GM12878 (cell line): ENCODE measurements around the gene MEAF6. TPM values are rescaled to one million over a fixed set of nuclear protein-coding genes. Genes with fewer than 3 reads are reported as not detected.

Source experiments
- ATF7 ChIP-seq: fragments of 450-650 bp; IDR thresholded peaks from 2 replicates; pipeline ENCODE4 v1.6.1; 2016; ENCODE audit warnings: low read depth, mild to moderate bottlenecking
- CBX3 ChIP-seq: fragments of 200-600 bp; sonication (generic); IDR thresholded peaks from 2 replicates; pipeline ENCODE4 v1.6.1; 2016; ENCODE audit warnings: low read depth, borderline replicate concordance
- EGR1 ChIP-seq, 2 experiments: IDR thresholded peaks; 1 replicate in 1 of 2; 2 replicates in 1 of 2; pipeline ENCODE4 v1.6.1; 2011 to 2012; ENCODE audit warnings: low read depth in 2 of 2, low read length in 2 of 2, borderline replicate concordance in 1 of 2, mild to moderate bottlenecking in 1 of 2, moderate library complexity in 1 of 2
- ETV6 ChIP-seq, 2 experiments: fragments of 450-650 bp in 1 of 2; IDR thresholded peaks in 1 of 2; conservative IDR thresholded peaks in 1 of 2; 2 replicates each; pipeline ENCODE4 v1.6.1; 2014; ENCODE audit warnings: antibody characterized with exemption in 1 of 2, borderline replicate concordance in 1 of 2, low read depth in 1 of 2, mild to moderate bottlenecking in 1 of 2, moderate library complexity in 1 of 2
- EZH2 ChIP-seq: IDR thresholded peaks from 2 replicates; pipeline ENCODE4 v1.6.1; 2012; ENCODE audit warnings: low read depth, mild to moderate bottlenecking, control low read depth, inconsistent platforms, low read length, borderline replicate concordance; ENCODE audit not compliant: control insufficient read depth
- GABPA ChIP-seq: IDR thresholded peaks from 2 replicates; pipeline ENCODE4 v1.6.1; 2014; ENCODE audit warnings: antibody characterized with exemption, low read depth, mild to moderate bottlenecking, inconsistent platforms
- IKZF1 ChIP-seq: fragments of 450-650 bp; conservative IDR thresholded peaks from 2 replicates; pipeline ENCODE4 v1.6.1; 2017; ENCODE audit warnings: antibody characterized with exemption, mild to moderate bottlenecking
- IRF5 ChIP-seq: fragments of 450-650 bp; IDR thresholded peaks from 2 replicates; pipeline ENCODE4 v1.6.1; 2017; ENCODE audit warnings: borderline replicate concordance
- JUND ChIP-seq: IDR thresholded peaks from 2 replicates; pipeline ENCODE4 v1.6.1; 2012; ENCODE audit warnings: low read depth, mild to moderate bottlenecking, low read length, improper control_type of control experiment, moderate library complexity
- KDM1A ChIP-seq: fragments of 200-600 bp; sonication (generic); IDR thresholded peaks from 2 replicates; pipeline ENCODE4 v1.6.1; 2016; ENCODE audit warnings: borderline replicate concordance
- MYB ChIP-seq: fragments of 150-350 bp; IDR thresholded peaks from 2 replicates; pipeline ENCODE4 v1.6.1; 2014; ENCODE audit warnings: mild to moderate bottlenecking, low read depth, low read length, borderline replicate concordance
- NFIC ChIP-seq: IDR thresholded peaks from 2 replicates; pipeline ENCODE4 v1.6.1; 2012; ENCODE audit warnings: low read depth, mild to moderate bottlenecking, inconsistent platforms, low read length, moderate library complexity
- NR2F1 ChIP-seq: fragments of 450-650 bp; conservative IDR thresholded peaks from 2 replicates; pipeline ENCODE4 v1.6.1; 2017; ENCODE audit warnings: mild to moderate bottlenecking
- PBX3 ChIP-seq: IDR thresholded peaks from 2 replicates; pipeline ENCODE4 v1.6.1; 2011; ENCODE audit warnings: mild to moderate bottlenecking, low read depth, low read length, moderate library complexity; ENCODE audit not compliant: insufficient replicate concordance
- POLR2A ChIP-seq: IDR thresholded peaks from 2 replicates; pipeline ENCODE4 v1.6.1; 2011; ENCODE audit warnings: low read depth, mild to moderate bottlenecking, low read length
- RAD51 ChIP-seq: fragments of 450-650 bp; IDR thresholded peaks from 2 replicates; pipeline ENCODE4 v1.6.1; 2016; ENCODE audit warnings: moderate library complexity, mild to moderate bottlenecking, inconsistent platforms
- RCOR1 ChIP-seq: conservative IDR thresholded peaks from 2 replicates; pipeline ENCODE4 v1.6.1; 2012; ENCODE audit warnings: low read depth, low read length, improper control_type of control experiment
- RFX5 ChIP-seq: IDR thresholded peaks from 2 replicates; pipeline ENCODE4 v1.6.1; 2011; ENCODE audit warnings: low read depth, low read length, improper control_type of control experiment
- SMC3 ChIP-seq: IDR thresholded peaks from 2 replicates; pipeline ENCODE4 v1.6.1; 2011; ENCODE audit warnings: low read length, improper control_type of control experiment, borderline replicate concordance
- STAT1 ChIP-seq: fragments of 450-650 bp; conservative IDR thresholded peaks from 2 replicates; pipeline ENCODE4 v1.6.1; 2014; ENCODE audit warnings: antibody characterized with exemption, mild to moderate bottlenecking
- TCF3 ChIP-seq: IDR thresholded peaks from 2 replicates; pipeline ENCODE4 v1.6.1; 2012; ENCODE audit warnings: low read depth, mild to moderate bottlenecking, low read length, borderline replicate concordance; ENCODE audit not compliant: insufficient read depth
- ZNF622 ChIP-seq: fragments of 450-650 bp; IDR thresholded peaks from 2 replicates; pipeline ENCODE4 v1.6.1; 2017; ENCODE audit warnings: mild to moderate bottlenecking, inconsistent platforms
- polyA plus RNA-seq, 11 experiments: library from polyadenylated mRNA; depleted of rRNA in 4 of 11; unstranded in 6 of 11; stranded (reverse) in 5 of 11; fragments of >200 nt; fragmentation: Nextera tagmentation in 4 of 11; fragmentation: Illumina TruSeq in 1 of 11; extraction: Ambion mirVana in 4 of 11; extraction: Trizol in 1 of 11; gene quantifications; 1 replicate in 1 of 11; 2 replicates in 10 of 11; pipeline versions ENCODE4 v1.2.1 to v1.2.3, GENCODE V29; 2011 to 2016; ENCODE audit warnings: inconsistent platforms in 2 of 11, missing spikeins in 2 of 11, low read depth in 1 of 11
- total RNA-seq, 4 experiments: library from RNA; depleted of rRNA in 3 of 4; stranded (reverse); fragments of >200 nt in 3 of 4; fragmentation: Illumina TruSeq in 1 of 4; extraction: Trizol in 1 of 4; gene quantifications; 2 replicates each; pipeline versions ENCODE4 v1.2.1 to v1.2.3, GENCODE V29; 2013 to 2021
- TF ChIP-seq, protein P1 (sequence below): IDR thresholded peaks from 2 replicates; pipeline ENCODE4 v1.6.1; 2012; ENCODE audit warnings: low read depth, low read length, improper control_type of control experiment
- TF ChIP-seq, protein P2 (sequence below): fragments of 450-650 bp; formaldehyde crosslinking; IDR thresholded peaks from 2 replicates; pipeline ENCODE4 v1.4.0; 2020; ENCODE audit warnings: mild to moderate bottlenecking, moderate library complexity

The MEAF6 gene
- total and polyA plus RNA-seq, 10 of the 15 experiments (the other 5 are each of a cell fraction or from before 2014, with no cell fraction given): 30.8 to 75.0 (median 58.1) TPM

DNA sequence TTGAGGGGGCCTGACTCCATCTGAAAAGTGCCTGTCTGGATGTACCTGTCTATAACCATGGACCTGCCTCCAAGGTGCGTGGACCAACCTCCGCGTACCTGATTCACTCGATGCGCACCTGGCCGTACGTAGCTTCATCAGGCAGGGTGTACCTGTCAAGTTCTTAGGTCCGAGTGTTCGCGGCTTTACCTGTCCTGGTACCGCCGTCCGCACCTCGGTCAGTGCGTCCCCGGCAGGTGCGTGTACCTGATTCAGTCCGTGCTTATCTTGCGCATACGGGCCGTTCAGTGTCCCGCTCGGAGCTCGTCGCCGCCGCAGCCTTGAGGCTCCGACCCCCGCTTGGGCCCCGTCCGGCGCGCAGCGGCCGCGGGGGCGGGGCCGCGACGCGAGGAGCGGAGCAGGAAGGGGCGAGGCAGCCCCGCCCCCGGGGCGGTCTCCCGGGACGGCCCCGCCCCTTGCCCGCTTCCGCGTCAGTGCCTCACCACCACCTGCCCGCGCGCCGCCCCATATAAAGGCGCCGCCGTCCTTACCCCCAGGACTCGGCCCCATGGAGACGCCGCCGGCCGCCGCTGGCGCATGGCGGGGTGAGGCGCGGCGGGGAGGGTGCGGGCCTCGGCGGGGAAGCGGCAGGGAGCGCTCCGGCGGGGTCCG lies 40.4 kb downstream of the MEAF6 start, which contains the start of gene ZC3H12A (continued):
- TF ChIP-seq ETV6 (conservative IDR thresholded peaks at IDR 0.05 in 1 of 2, IDR thresholded peaks at IDR 0.05 in 1 of 2; ENCODE audit: borderline replicate concordance in 1 of 2, low read depth in 1 of 2) (no peak), JUND (0 out of 2 replicates have a peak, but pooled peaks have one; percentile 8), STAT1 (0 out of 2 replicates have a peak, but pooled peaks have one; percentile 73), IRF5 (no peak), RCOR1 (no peak), KDM1A (no peak), TCF3 (peak; percentile 97), RAD51 (no peak), IKZF1 (peak; percentile 61; the same call in 1 of the 2 replicates), EZH2 (no peak), MYB (no peak), POLR2A (peak; percentile 99), NFIC (no peak), GABPA (no peak), SMC3 (no peak), ZNF622 (no peak), PBX3 (peak; percentile 22), CBX3 (no peak), RFX5 (no peak), EGR1 (IDR thresholded peaks at IDR 0.05; ENCODE audit: borderline replicate concordance in 1 of 2, low read depth in 2 of 2, low read length in 2 of 2) (peak in 1 of 2 experiments; percentile 70; a peak in 2 of 3 replicates), ATF7 (no peak), NR2F1 (0 out of 2 replicates have a peak, but pooled peaks have one; percentile 48)
- TF ChIP-seq, protein P1, sequence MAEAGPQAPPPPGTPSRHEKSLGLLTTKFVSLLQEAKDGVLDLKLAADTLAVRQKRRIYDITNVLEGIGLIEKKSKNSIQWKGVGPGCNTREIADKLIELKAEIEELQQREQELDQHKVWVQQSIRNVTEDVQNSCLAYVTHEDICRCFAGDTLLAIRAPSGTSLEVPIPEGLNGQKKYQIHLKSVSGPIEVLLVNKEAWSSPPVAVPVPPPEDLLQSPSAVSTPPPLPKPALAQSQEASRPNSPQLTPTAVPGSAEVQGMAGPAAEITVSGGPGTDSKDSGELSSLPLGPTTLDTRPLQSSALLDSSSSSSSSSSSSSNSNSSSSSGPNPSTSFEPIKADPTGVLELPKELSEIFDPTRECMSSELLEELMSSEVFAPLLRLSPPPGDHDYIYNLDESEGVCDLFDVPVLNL: no peak
- TF ChIP-seq, protein P2, sequence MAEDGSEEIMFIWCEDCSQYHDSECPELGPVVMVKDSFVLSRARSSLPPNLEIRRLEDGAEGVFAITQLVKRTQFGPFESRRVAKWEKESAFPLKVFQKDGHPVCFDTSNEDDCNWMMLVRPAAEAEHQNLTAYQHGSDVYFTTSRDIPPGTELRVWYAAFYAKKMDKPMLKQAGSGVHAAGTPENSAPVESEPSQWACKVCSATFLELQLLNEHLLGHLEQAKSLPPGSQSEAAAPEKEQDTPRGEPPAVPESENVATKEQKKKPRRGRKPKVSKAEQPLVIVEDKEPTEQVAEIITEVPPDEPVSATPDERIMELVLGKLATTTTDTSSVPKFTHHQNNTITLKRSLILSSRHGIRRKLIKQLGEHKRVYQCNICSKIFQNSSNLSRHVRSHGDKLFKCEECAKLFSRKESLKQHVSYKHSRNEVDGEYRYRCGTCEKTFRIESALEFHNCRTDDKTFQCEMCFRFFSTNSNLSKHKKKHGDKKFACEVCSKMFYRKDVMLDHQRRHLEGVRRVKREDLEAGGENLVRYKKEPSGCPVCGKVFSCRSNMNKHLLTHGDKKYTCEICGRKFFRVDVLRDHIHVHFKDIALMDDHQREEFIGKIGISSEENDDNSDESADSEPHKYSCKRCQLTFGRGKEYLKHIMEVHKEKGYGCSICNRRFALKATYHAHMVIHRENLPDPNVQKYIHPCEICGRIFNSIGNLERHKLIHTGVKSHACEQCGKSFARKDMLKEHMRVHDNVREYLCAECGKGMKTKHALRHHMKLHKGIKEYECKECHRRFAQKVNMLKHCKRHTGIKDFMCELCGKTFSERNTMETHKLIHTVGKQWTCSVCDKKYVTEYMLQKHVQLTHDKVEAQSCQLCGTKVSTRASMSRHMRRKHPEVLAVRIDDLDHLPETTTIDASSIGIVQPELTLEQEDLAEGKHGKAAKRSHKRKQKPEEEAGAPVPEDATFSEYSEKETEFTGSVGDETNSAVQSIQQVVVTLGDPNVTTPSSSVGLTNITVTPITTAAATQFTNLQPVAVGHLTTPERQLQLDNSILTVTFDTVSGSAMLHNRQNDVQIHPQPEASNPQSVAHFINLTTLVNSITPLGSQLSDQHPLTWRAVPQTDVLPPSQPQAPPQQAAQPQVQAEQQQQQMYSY (CRISPR knock-in tag): no peak
